H1 (cell line): ENCODE data around the gene HS2ST1. TPM values are rescaled to one million over a fixed set of nuclear protein-coding genes. Genes with fewer than 3 reads are reported as not detected.

Experiments
- BACH1 ChIP-seq: IDR thresholded peaks from 2 replicates; pipeline ENCODE4 v1.6.1; 2012; ENCODE audit warnings: low read length, improper control_type of control experiment
- GABPA ChIP-seq: IDR thresholded peaks from 2 replicates; pipeline ENCODE4 v1.6.1; 2011; ENCODE audit warnings: mild to moderate bottlenecking, low read length, moderate library complexity, borderline replicate concordance; ENCODE audit not compliant: insufficient read depth
- POLR2AphosphoS5 ChIP-seq: IDR thresholded peaks from 2 replicates; pipeline ENCODE4 v1.6.1; 2011; ENCODE audit warnings: low read depth, low read length
- RBBP5 ChIP-seq: IDR thresholded peaks from 2 replicates; pipeline ENCODE4 v1.7.1; 2012; ENCODE audit warnings: low read depth, mild to moderate bottlenecking, inconsistent platforms, low read length, moderate library complexity, borderline replicate concordance
- RNF2 ChIP-seq: fragments of 200-900, 300-1000 bp; sonication (generic); IDR thresholded peaks from 2 replicates; pipeline ENCODE4 v1.7.1; 2016; ENCODE audit warnings: borderline replicate concordance, low read depth, mild to moderate bottlenecking, antibody characterized with exemption, low read length; ENCODE audit not compliant: poor library complexity, severe bottlenecking; ENCODE audit errors: missing control alignments
- SRF ChIP-seq: IDR thresholded peaks from 2 replicates; pipeline ENCODE4 v1.6.1; 2011; ENCODE audit warnings: mild to moderate bottlenecking, low read depth, low read length, moderate library complexity
- polyA plus RNA-seq, 7 experiments: library from polyadenylated mRNA; depleted of rRNA in 3 of 7; stranded (reverse) in 5 of 7; unstranded in 2 of 7; fragments of >200 nt in 5 of 7; fragments of 200-250 nt in 2 of 7; gene quantifications; 1 replicate in 5 of 7; 2 replicates in 1 of 7; 4 replicates in 1 of 7; pipeline versions ENCODE4 v1.2.1 to v1.2.3, GENCODE V29; 2011 to 2013; ENCODE audit warnings: missing spikeins in 2 of 7, mixed read lengths in 2 of 7
- total RNA-seq: library from RNA; stranded (reverse); fragmentation: NEBNext Ultra II Directional; extraction: Animal tissue kit (Norgen Biotek cat#: 25700); gene quantifications from 2 replicates; pipeline ENCODE4 v1.2.1, GENCODE V29; 2021

Gene HS2ST1
- total and polyA plus RNA-seq, 2 of the 8 experiments (the other 6 are each of a cell fraction or from before 2014, with no cell fraction given), result 5.2 to 28.3 TPM

DNA sequence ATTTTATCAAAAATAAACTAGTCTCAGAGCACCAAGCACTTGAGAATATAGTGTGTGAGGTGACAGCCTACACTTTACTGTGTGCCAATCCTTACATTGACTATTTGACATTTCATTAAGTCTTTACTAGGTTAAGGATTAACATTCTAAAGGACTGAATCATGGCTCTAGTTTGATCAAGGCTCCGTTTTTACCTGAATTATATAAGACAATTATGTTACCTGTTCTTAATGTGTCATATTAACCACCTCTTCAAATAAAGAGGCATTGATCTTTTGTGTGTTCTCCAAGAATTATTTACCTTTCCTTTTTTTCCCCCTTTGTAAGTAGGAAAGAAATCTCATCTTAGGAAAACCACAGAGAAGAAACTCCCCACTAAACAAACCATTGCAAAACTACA lies 189.7 kb downstream of the HS2ST1 start (continued):
- TF ChIP-seq POLR2AphosphoS5 (no peak), SRF (no peak), RNF2 (no peak), BACH1 (no peak), GABPA (no peak), RBBP5 (no peak)
